ENCODE data around the gene KRT222. TPM values are rescaled to one million over a fixed set of nuclear protein-coding genes. Genes with fewer than 3 reads are reported as not detected.

The KRT222 gene
- total RNA-seq, 6 donors from 2014 or later, result 0.86 to 1.2 TPM; not detected in 4

DNA sequence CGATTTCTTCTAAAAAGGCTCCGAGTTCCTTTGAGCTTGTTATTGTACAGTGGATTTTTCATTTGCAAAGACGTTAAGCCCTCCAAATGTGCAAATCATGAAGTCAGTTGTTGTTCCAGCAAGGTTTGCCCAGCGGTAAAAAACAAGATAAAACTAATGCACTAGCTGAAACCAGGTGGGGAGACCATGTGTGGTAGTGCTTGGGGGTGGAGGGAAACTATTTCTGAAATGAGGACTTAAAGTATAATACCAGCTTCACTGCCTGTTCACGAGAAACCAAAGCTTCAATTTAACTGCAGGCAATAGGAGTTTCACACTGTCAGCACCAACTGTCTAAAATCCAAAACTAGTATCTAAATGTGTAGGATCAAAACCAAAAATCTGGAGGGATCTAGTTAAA, 39.7 kb downstream of the KRT222 start:
- DNase-seq (no peak), ATAC-seq (ENCODE audit: low FRiP score in 2 of 2) (no peak)
- no peaks in the 10 kb centered on the region for H3K27me3 ChIP-seq
- H3K4me3 ChIP-seq, result no peak overlapping the region
- TF ChIP-seq EP300 (IDR thresholded peaks at IDR 0.05) (no peak), POLR2A (IDR thresholded peaks at IDR 0.05) (no peak), POLR2AphosphoS5 (IDR thresholded peaks at IDR 0.05) (no peak)
- no peaks in the 10 kb centered on the region for H3K9me3 ChIP-seq
- WGBS, 2 donors, result 57 to 69% methylated on average over 5 of the region's 5 CpGs
- H3K27ac ChIP-seq, result no peak overlapping the region
- H3K4me1 ChIP-seq, result peaks cover 0 to under 1% (median 0%) of the 10 kb centered on the region in 4 donors
- peaks cover 6 to 28% (median 22%) of the 10 kb centered on the region in 4 donors for H3K36me3 ChIP-seq

DNA sequence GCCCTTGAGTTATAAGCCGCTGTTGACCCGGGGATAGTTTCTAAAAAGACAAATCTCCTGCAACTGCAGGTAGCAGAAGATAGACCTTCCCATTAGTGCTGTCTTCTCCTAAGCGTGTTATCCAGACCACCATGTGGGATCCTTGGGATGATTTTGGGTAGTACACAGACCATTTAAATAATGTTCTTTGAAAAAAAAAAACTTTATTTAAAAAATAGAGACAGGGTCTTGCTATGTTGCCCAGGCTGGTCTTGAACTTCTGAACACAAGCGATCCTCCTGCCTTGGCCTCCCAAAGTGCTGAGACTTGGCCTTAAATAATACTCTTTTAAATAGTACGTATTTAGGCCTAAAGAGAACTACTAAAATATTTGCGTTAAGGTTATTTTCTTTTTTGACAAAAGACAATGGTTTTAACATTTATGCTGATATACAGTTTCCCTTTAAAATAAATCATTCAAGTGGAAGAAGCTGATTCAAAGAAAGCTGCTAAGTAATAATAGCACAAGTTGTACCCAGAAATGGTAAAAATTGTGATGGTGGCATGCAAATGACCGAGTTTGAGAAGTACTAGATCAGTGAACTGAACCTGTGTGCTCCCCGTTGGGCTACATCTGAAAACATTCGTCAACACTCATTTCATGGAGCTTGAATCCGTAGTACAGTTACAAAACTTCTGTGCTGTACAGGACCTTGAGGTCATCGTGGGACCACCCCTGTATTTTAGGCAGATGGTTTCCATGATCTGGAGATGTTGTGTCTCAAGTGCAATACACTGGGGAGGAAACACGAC, 41.4 kb downstream of the KRT222 start:
- DNase-seq (no peak), ATAC-seq (ENCODE audit: low FRiP score in 2 of 2) (no peak)
- no peaks in the 10 kb centered on the region for H3K9me3 ChIP-seq
- TF ChIP-seq CTCF (IDR thresholded peaks at IDR 0.05) (no peak), POLR2AphosphoS5 (IDR thresholded peaks at IDR 0.05) (no peak), EP300 (IDR thresholded peaks at IDR 0.05) (no peak)
- WGBS, 2 donors, result 83 to 89% methylated on average over 12 of the region's 12 CpGs
- H3K4me1 ChIP-seq, result peaks cover 0 to 7% (median 3%) of the 10 kb centered on the region in 4 donors
- no peak overlapping the region for H3K27ac ChIP-seq
- H3K4me3 ChIP-seq, result no peak overlapping the region
- peaks cover 4 to 13% (median 10%) of the 10 kb centered on the region in 4 donors for H3K36me3 ChIP-seq
- H3K27me3 ChIP-seq, result no peaks in the 10 kb centered on the region

- WGBS, 2 donors, result 23 to 48% methylated on average over 3 of the region's 3 CpGs
- H3K4me3 ChIP-seq, result no peak overlapping the region
- DNase-seq, result no peak
- H3K27ac ChIP-seq, result no peak overlapping the region
- no peak for TF ChIP-seq CTCF (IDR thresholded peaks at IDR 0.05)
- no peak for TF ChIP-seq POLR2A (IDR thresholded peaks at IDR 0.05)
- TF ChIP-seq POLR2AphosphoS5 (IDR thresholded peaks at IDR 0.05), result no peak
- no peak for TF ChIP-seq EP300 (IDR thresholded peaks at IDR 0.05)
- no peak for ATAC-seq (ENCODE audit: low FRiP score in 2 of 2)
- no peaks in the 10 kb centered on the region for H3K9me3 ChIP-seq
- no peaks in the 10 kb centered on the region for H3K27me3 ChIP-seq
- H3K36me3 ChIP-seq, result peaks cover 0 to 2% (median under 1%) of the 10 kb centered on the region in 4 donors
- H3K4me1 ChIP-seq, result peaks cover 3 to 7% (median 3%) of the 10 kb centered on the region in 4 donors
These were observed 42.5 kb downstream of the KRT222 start for GRCh38 chr17:40622509-40622928.

DNA sequence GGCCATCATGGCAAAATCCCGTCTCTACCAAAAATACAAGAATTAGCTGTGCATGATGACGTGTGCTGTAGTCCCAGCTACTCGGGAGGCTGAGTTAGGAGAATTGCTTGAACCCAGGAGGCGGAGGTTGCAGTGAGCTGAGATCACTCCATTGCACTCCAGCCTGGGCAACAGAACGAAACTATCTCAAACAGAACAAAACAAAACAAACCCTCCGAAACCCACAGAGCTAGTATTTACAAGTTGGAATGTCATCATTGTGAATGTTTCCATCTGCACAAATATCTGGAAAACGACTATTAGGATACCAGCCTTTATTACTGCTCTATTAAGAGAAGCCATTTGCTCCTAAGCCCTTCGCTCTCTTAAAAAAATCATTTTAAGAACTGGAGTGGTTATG, 43.4 kb downstream of the KRT222 start:
- Histone ChIP-seq H3K36me3 (no peaks in the 10 kb centered on the region), H3K4me1 (peaks cover 3 to 7% (median 4%) of the 10 kb centered on the region in 4 donors), H3K4me3 (no peak overlapping the region), H3K27ac (no peak overlapping the region), H3K27me3 (no peaks in the 10 kb centered on the region), H3K9me3 (no peaks in the 10 kb centered on the region)
- no peak for ATAC-seq (ENCODE audit: low FRiP score in 2 of 2)
- TF ChIP-seq CTCF (IDR thresholded peaks at IDR 0.05), result no peak
- no peak for TF ChIP-seq EP300 (IDR thresholded peaks at IDR 0.05)
- TF ChIP-seq POLR2A (IDR thresholded peaks at IDR 0.05), result no peak
- no peak for TF ChIP-seq POLR2AphosphoS5 (IDR thresholded peaks at IDR 0.05)
- DNase-seq, result no peak
- WGBS, 2 donors, result 63 to 79% methylated on average over 8 of the region's 8 CpGs

DNA sequence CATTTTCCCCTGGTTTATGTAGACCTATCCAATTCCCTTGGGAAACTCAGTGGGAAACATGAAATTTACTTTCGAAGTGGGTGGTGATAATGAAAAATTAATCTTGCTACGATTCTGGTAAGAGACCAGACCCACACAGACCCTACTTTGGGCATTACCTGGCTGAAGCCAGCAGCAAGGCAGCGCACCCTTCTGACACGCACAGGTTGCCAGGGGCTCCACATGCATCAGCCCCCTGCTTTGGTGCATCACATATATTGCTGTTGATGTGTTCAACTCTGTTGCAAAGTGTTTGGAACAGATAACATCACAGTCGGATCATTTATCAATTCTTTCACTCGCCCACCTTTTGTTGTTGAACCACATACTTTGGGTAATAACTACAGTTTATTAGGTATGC, 44.0 kb downstream of the KRT222 start:
- WGBS, 2 donors, result 88 to 94% methylated on average over 4 to 6 of the region's 6 CpGs
- no peak overlapping the region for H3K27ac ChIP-seq
- DNase-seq (no peak), ATAC-seq (ENCODE audit: low FRiP score in 2 of 2) (no peak)
- no peaks in the 10 kb centered on the region for H3K36me3 ChIP-seq
- no peaks in the 10 kb centered on the region for H3K9me3 ChIP-seq
- H3K4me3 ChIP-seq, result no peak overlapping the region
- H3K27me3 ChIP-seq, result no peaks in the 10 kb centered on the region
- TF ChIP-seq POLR2A (IDR thresholded peaks at IDR 0.05) (no peak), CTCF (IDR thresholded peaks at IDR 0.05) (no peak), POLR2AphosphoS5 (IDR thresholded peaks at IDR 0.05) (no peak), EP300 (IDR thresholded peaks at IDR 0.05) (no peak)
- peaks cover 3 to 7% (median 5%) of the 10 kb centered on the region in 4 donors for H3K4me1 ChIP-seq
